ENCODE measurements around the gene MKRN2.

MKRN2 gene

GRCh38 chr3:12549971-12550760 is 6.7 kb upstream of the MKRN2 start:
- no peak for DNase-seq (ENCODE audit: low read depth in 2 of 2, low spot score in 1 of 2)

GRCh38 chr3:12553921-12554391 is 2.9 kb upstream of the MKRN2 start:
- no peak for DNase-seq (ENCODE audit: low read depth in 2 of 2, low spot score in 1 of 2)

- DNase-seq (ENCODE audit: low read depth in 2 of 2, low spot score in 1 of 2) = no peak
Measured at GRCh38 chr3:12556314-12556689, 585 bp upstream of the MKRN2 start.

- DNase-seq (ENCODE audit: low read depth in 2 of 2, low spot score in 1 of 2) = no peak
Measured at GRCh38 chr3:12557473-12558100, 700 bp downstream of the MKRN2 start.

GRCh38 chr3:12558706-12559105 is 1.8 kb downstream of the MKRN2 start:
- no peak for DNase-seq (ENCODE audit: low read depth in 2 of 2, low spot score in 1 of 2)

- DNase-seq (ENCODE audit: low read depth in 2 of 2, low spot score in 1 of 2) = no peak
Measured at GRCh38 chr3:12559520-12559919, 2.6 kb downstream of the MKRN2 start.

GRCh38 chr3:12560505-12561190 is 3.8 kb downstream of the MKRN2 start:
- no peak for DNase-seq (ENCODE audit: low read depth in 2 of 2, low spot score in 1 of 2)

- DNase-seq (ENCODE audit: low read depth in 2 of 2, low spot score in 1 of 2) = no peak
Measured at GRCh38 chr3:12561397-12561796, 4.5 kb downstream of the MKRN2 start.

- DNase-seq (ENCODE audit: low read depth in 2 of 2, low spot score in 1 of 2) = no peak
Measured at GRCh38 chr3:12562451-12562850, 5.6 kb downstream of the MKRN2 start.

- DNase-seq (ENCODE audit: low read depth in 2 of 2, low spot score in 1 of 2) = no peak
Measured at GRCh38 chr3:12566976-12567375, 10.1 kb downstream of the MKRN2 start.

- no peak for DNase-seq (ENCODE audit: low read depth in 2 of 2, low spot score in 1 of 2)
Measured at GRCh38 chr3:12568747-12569146, 11.9 kb downstream of the MKRN2 start.

GRCh38 chr3:12569836-12570235 is 12.9 kb downstream of the MKRN2 start:
- no peak for DNase-seq (ENCODE audit: low read depth in 2 of 2, low spot score in 1 of 2)

- no peak for DNase-seq (ENCODE audit: low read depth in 2 of 2, low spot score in 1 of 2)
Measured at GRCh38 chr3:12571986-12572385, 15.1 kb downstream of the MKRN2 start.

- DNase-seq (ENCODE audit: low read depth in 2 of 2, low spot score in 1 of 2) = no peak
Measured at GRCh38 chr3:12574131-12574530, 17.2 kb downstream of the MKRN2 start.

GRCh38 chr3:12574661-12575060 is 17.8 kb downstream of the MKRN2 start:
- DNase-seq (ENCODE audit: low read depth in 2 of 2, low spot score in 1 of 2) = no peak

- no peak for DNase-seq (ENCODE audit: low read depth in 2 of 2, low spot score in 1 of 2)
Measured at GRCh38 chr3:12577379-12577778, 20.5 kb downstream of the MKRN2 start.

- DNase-seq (ENCODE audit: low read depth in 2 of 2, low spot score in 1 of 2) = no peak
Measured at GRCh38 chr3:12578742-12579141, 21.9 kb downstream of the MKRN2 start.

GRCh38 chr3:12579456-12579855 is 22.6 kb downstream of the MKRN2 start:
- no peak for DNase-seq (ENCODE audit: low read depth in 2 of 2, low spot score in 1 of 2)

GRCh38 chr3:12579905-12580304 is 23.0 kb downstream of the MKRN2 start:
- no peak for DNase-seq (ENCODE audit: low read depth in 2 of 2, low spot score in 1 of 2)

- DNase-seq (ENCODE audit: low read depth in 2 of 2, low spot score in 1 of 2) = no peak
Measured at GRCh38 chr3:12582730-12583129, 25.8 kb downstream of the MKRN2 start.

GRCh38 chr3:12583280-12583679 is 26.4 kb downstream of the MKRN2 start:
- DNase-seq (ENCODE audit: low read depth in 2 of 2, low spot score in 1 of 2) = no peak

- no peak for DNase-seq (ENCODE audit: low read depth in 2 of 2, low spot score in 1 of 2)
Measured at GRCh38 chr3:12584083-12584482, 27.2 kb downstream of the MKRN2 start.

All from stimulated activated CD8-positive, alpha-beta memory T cell treated with anti-CD3 and anti-CD28 coated beads, Interleukin-4, amount 100 ng/mL, for 1 hour (primary cell).